Gastroesophageal sphincter (tissue), 4 donors: ENCODE data around the gene LRPAP1. TPM values are rescaled to one million over a fixed set of nuclear protein-coding genes. Genes with fewer than 3 reads are reported as not detected.

Experiments used
- ATAC-seq: fragments of 150-250 bp; one replicate; pipeline ENCODE4 v1.9.1; 2016; ENCODE audit warnings: mild to moderate bottlenecking, moderate library complexity
- H3K27ac ChIP-seq, 4 donors: fragments of 200-600 bp; sonication (generic) in 3 of 4; 1 replicate in 3 of 4; 2 replicates in 1 of 4; pipeline ENCODE4 v1.5.1; 2016 to 2019
- H3K27me3 ChIP-seq: fragments of 200-600 bp; sonication (generic); one replicate; pipeline ENCODE4 v1.5.1; 2019
- H3K36me3 ChIP-seq, 2 donors: fragments of 200-600 bp; sonication (generic); one replicate each; pipeline ENCODE4 v1.5.1; 2019; ENCODE audit warnings: control low read depth in 1 of 2
- H3K4me1 ChIP-seq, 3 donors: fragments of 200-600 bp; sonication (generic); 1 replicate in 2 of 3; 2 replicates in 1 of 3; pipeline ENCODE4 v1.5.1; 2016 to 2019; ENCODE audit warnings: control low read depth in 2 of 3
- H3K4me3 ChIP-seq, 2 donors: fragments of 200-600 bp; sonication (generic); one replicate each; pipeline ENCODE4 v1.5.1; 2019; ENCODE audit warnings: mild to moderate bottlenecking in 1 of 2, moderate library complexity in 1 of 2
- H3K9me3 ChIP-seq, 3 donors: fragments of 200-600 bp; sonication (generic); one replicate each; pipeline ENCODE4 v1.5.1; 2017 to 2019; ENCODE audit warnings: control low read depth in 2 of 3
- EP300 ChIP-seq: sonication (generic); formaldehyde crosslinking; IDR thresholded peaks from one replicate; pipeline ENCODE4 v1.6.1; 2017; ENCODE audit warnings: antibody characterized with exemption, mild to moderate bottlenecking
- POLR2A ChIP-seq, 2 donors: fragments of 450-650 bp; IDR thresholded peaks; one replicate each; pipeline ENCODE4 v1.6.1; 2017; ENCODE audit warnings: antibody characterized with exemption in 2 of 2, mild to moderate bottlenecking in 2 of 2, moderate library complexity in 1 of 2
- POLR2AphosphoS5 ChIP-seq: sonication (generic); formaldehyde crosslinking; IDR thresholded peaks from one replicate; pipeline ENCODE4 v1.6.1; 2017; ENCODE audit warnings: antibody characterized with exemption
- WGBS, 2 donors: methylation state at CpG; one replicate each; pipeline ENCODE4 v1.1.5; 2018; ENCODE audit warnings: low coverage in 1 of 2; 5-methylcytosine and 5-hydroxymethylcytosine counted together
- total RNA-seq, 4 donors: library from RNA; depleted of rRNA; stranded (reverse); fragments of >200 nt; gene quantifications; one replicate each; pipeline ENCODE4 v1.1.0, GENCODE V29; 2016
- TF ChIP-seq, protein P1 (sequence below), 4 experiments: fragments of 200-600 bp in 2 of 4; fragments of 450-650 bp in 2 of 4; sonication (generic) in 1 of 4; IDR thresholded peaks; one replicate each; pipeline ENCODE4 v1.5.1; 2017 to 2019; ENCODE audit warnings: antibody characterized with exemption in 4 of 4, mild to moderate bottlenecking in 2 of 4, moderate library complexity in 2 of 4

The LRPAP1 gene
- total RNA-seq, 4 donors from 2014 or later, result 180 to 267 (median 201) TPM

- H3K9me3 ChIP-seq, result no peaks in the 10 kb centered on the region
- H3K36me3 ChIP-seq, result peaks cover 0 to 100% of the 10 kb centered on the region in 2 donors
- no peak for ATAC-seq
- TF ChIP-seq EP300, result no peak
- TF ChIP-seq POLR2AphosphoS5, result no peak
- TF ChIP-seq, protein P1, sequence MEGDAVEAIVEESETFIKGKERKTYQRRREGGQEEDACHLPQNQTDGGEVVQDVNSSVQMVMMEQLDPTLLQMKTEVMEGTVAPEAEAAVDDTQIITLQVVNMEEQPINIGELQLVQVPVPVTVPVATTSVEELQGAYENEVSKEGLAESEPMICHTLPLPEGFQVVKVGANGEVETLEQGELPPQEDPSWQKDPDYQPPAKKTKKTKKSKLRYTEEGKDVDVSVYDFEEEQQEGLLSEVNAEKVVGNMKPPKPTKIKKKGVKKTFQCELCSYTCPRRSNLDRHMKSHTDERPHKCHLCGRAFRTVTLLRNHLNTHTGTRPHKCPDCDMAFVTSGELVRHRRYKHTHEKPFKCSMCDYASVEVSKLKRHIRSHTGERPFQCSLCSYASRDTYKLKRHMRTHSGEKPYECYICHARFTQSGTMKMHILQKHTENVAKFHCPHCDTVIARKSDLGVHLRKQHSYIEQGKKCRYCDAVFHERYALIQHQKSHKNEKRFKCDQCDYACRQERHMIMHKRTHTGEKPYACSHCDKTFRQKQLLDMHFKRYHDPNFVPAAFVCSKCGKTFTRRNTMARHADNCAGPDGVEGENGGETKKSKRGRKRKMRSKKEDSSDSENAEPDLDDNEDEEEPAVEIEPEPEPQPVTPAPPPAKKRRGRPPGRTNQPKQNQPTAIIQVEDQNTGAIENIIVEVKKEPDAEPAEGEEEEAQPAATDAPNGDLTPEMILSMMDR (IDR thresholded peaks at IDR 0.05), result no peak
- no peak for TF ChIP-seq POLR2A (IDR thresholded peaks at IDR 0.05)
- no peak overlapping the region for H3K27ac ChIP-seq
- H3K4me3 ChIP-seq, result no peak overlapping the region
- no CpG with 5 or more reads among the region's 49 CpGs for WGBS, 2 donors
- no peaks in the 10 kb centered on the region for H3K4me1 ChIP-seq
- no peaks in the 10 kb centered on the region for H3K27me3 ChIP-seq
Measured at GRCh38 chr4:3517731-3518510, 14.3 kb downstream of the LRPAP1 start.

GRCh38 chr4:3516836-3517730 lies 15.1 kb downstream of the LRPAP1 start:
- Histone ChIP-seq H3K36me3 (peaks cover 0 to 100% of the 10 kb centered on the region in 2 donors), H3K4me1 (no peaks in the 10 kb centered on the region), H3K9me3 (no peaks in the 10 kb centered on the region), H3K27me3 (no peaks in the 10 kb centered on the region), H3K27ac (no peak overlapping the region), H3K4me3 (no peak overlapping the region)
- 96% methylated on average over 5 of the region's 29 CpGs; no CpG with 5 or more reads in 1 of the 2 donors for WGBS, 2 donors
- no peak for ATAC-seq
- TF ChIP-seq EP300 (no peak), POLR2AphosphoS5 (no peak), POLR2A (IDR thresholded peaks at IDR 0.05) (no peak)
- TF ChIP-seq, protein P1 (IDR thresholded peaks at IDR 0.05), result no peak

GRCh38 chr4:3516061-3516835 lies 16.0 kb downstream of the LRPAP1 start:
- no peaks in the 10 kb centered on the region for H3K4me1 ChIP-seq
- H3K4me3 ChIP-seq, result no peak overlapping the region
- TF ChIP-seq, protein P1 (IDR thresholded peaks at IDR 0.05), result no peak
- TF ChIP-seq POLR2AphosphoS5 (no peak), EP300 (no peak), POLR2A (IDR thresholded peaks at IDR 0.05) (no peak)
- peaks cover 0 to 100% of the 10 kb centered on the region in 2 donors for H3K36me3 ChIP-seq
- ATAC-seq, result no peak
- WGBS, 2 donors, result 100% methylated on average over 1 of the region's 32 CpGs; no CpG with 5 or more reads in 1 of the 2 donors
- no peaks in the 10 kb centered on the region for H3K9me3 ChIP-seq
- no peak overlapping the region for H3K27ac ChIP-seq
- no peaks in the 10 kb centered on the region for H3K27me3 ChIP-seq

GRCh38 chr4:3515646-3516045 lies 16.6 kb downstream of the LRPAP1 start:
- ATAC-seq, result no peak
- TF ChIP-seq EP300 (no peak), POLR2A (IDR thresholded peaks at IDR 0.05) (no peak), POLR2AphosphoS5 (no peak)
- TF ChIP-seq, protein P1 (IDR thresholded peaks at IDR 0.05), result no peak
- no peak overlapping the region for H3K4me3 ChIP-seq
- no peaks in the 10 kb centered on the region for H3K4me1 ChIP-seq
- no peaks in the 10 kb centered on the region for H3K27me3 ChIP-seq
- WGBS, 2 donors, result no CpG with 5 or more reads among the region's 15 CpGs
- no peak overlapping the region for H3K27ac ChIP-seq
- H3K36me3 ChIP-seq, result peaks cover 0 to 100% of the 10 kb centered on the region in 2 donors
- H3K9me3 ChIP-seq, result no peaks in the 10 kb centered on the region
